OCI-LY3 (cell line): ENCODE data around the gene FBXL19.

Experiments
- EZH2phosphoT487 ChIP-seq: fragments of 200-600 bp; shearing (Covaris generic); IDR thresholded peaks from 2 replicates; pipeline ENCODE4 v1.6.1; 2018; ENCODE audit warnings: antibody characterized with exemption, mixed run types, low read depth
- TF ChIP-seq, protein P1 (sequence below): fragments of 200-600, 300-600 bp; sonication (generic); IDR thresholded peaks from 2 replicates; pipeline ENCODE4 v1.5.1; 2014; ENCODE audit warnings: antibody characterized with exemption, low read length, low read depth

DNA sequence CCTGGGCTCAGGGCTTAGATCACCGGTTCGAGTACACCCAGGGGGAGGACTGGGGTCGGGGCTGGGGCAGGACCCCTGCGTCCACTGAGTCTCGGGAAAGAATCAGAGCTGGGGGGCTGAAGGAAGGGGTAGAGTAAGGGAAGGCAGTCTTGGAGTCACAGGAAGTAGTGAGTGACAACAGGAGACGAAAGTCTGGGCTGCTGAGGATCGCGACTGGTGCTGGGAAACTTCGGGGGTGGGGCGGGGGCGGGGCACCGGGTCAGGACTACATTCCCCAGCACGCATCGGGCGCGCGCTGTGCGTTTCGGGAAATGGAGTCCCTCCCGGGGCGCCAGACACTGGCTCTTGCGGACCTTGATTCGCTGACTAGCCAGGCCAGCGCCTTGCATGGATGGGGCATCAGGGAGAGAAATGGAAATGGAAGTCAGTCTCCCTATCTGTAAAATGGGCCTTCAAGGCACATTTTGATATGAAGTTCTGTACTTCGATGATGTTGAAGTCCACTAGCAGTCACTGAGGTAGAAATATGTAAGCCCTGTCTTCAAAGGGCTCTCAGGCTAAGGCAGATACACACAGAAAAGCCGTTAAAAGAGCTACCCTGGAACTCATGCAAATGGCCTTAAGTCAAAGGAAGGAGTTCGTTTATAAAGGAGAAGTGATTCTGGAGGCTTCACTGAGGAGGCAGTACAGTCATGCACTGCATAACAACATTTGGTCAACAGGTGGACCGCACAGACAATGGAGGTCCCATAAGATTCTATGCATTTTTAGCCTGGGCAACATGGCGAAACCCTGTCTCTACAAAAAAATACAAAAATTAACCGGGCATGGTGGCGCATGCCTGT is 26.3 kb upstream of the FBXL19 start:
- TF ChIP-seq, protein P1, sequence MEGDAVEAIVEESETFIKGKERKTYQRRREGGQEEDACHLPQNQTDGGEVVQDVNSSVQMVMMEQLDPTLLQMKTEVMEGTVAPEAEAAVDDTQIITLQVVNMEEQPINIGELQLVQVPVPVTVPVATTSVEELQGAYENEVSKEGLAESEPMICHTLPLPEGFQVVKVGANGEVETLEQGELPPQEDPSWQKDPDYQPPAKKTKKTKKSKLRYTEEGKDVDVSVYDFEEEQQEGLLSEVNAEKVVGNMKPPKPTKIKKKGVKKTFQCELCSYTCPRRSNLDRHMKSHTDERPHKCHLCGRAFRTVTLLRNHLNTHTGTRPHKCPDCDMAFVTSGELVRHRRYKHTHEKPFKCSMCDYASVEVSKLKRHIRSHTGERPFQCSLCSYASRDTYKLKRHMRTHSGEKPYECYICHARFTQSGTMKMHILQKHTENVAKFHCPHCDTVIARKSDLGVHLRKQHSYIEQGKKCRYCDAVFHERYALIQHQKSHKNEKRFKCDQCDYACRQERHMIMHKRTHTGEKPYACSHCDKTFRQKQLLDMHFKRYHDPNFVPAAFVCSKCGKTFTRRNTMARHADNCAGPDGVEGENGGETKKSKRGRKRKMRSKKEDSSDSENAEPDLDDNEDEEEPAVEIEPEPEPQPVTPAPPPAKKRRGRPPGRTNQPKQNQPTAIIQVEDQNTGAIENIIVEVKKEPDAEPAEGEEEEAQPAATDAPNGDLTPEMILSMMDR = no peak
- no peak for TF ChIP-seq EZH2phosphoT487
